SU-DHL-6 (cell line): ENCODE results near the gene MARS1.

ENCODE experiments used
- H2AFZ ChIP-seq: fragments of 200-600 bp; sonication (generic); 2 replicates; pipeline ENCODE4 v1.6.1; 2014; ENCODE audit warnings: low read depth, mild to moderate bottlenecking, moderate library complexity, mixed read lengths, antibody characterized with exemption, low read length; ENCODE audit not compliant: severe bottlenecking
- H3F3A ChIP-seq: fragments of 200-600 bp; shearing (Covaris generic); 2 replicates; pipeline ENCODE4 v1.6.0; 2016; ENCODE audit warnings: antibody characterized with exemption, mild to moderate bottlenecking; ENCODE audit not compliant: insufficient read depth
- H3K27ac ChIP-seq: fragments of 200-600 bp; sonication (generic); 2 replicates; pipeline ENCODE4 v1.5.1; 2016; ENCODE audit warnings: low read depth, mild to moderate bottlenecking, low read length, moderate library complexity, mixed read lengths
- H3K27me3 ChIP-seq: fragments of 200-600 bp; sonication (generic), shearing (Covaris generic); 2 replicates; pipeline ENCODE4 v1.6.0; 2014; ENCODE audit warnings: mild to moderate bottlenecking, low read length
- H3K36me3 ChIP-seq: fragments of 200-600 bp; sonication (generic); 2 replicates; pipeline ENCODE4 v1.6.1; 2014; ENCODE audit warnings: mild to moderate bottlenecking, low read length, mixed read lengths
- H3K4me2 ChIP-seq: fragments of 300-600, 200-600 bp; shearing (Covaris generic), sonication (generic); 2 replicates; pipeline ENCODE4 v1.6.0; 2014; ENCODE audit warnings: low read length, low read depth, mild to moderate bottlenecking; ENCODE audit not compliant: poor library complexity, severe bottlenecking
- H3K4me3 ChIP-seq: fragments of 200-600 bp; sonication (generic); 2 replicates; pipeline ENCODE4 v1.5.1; 2014; ENCODE audit warnings: antibody characterized with exemption, low read length, mild to moderate bottlenecking, mixed read lengths; ENCODE audit not compliant: insufficient read depth, poor library complexity, severe bottlenecking
- H3K79me2 ChIP-seq: fragments of 200-600 bp; sonication (generic); 2 replicates; pipeline ENCODE4 v1.6.1; 2014; ENCODE audit warnings: mild to moderate bottlenecking, low read length, moderate library complexity; ENCODE audit not compliant: insufficient read depth
- H3K9ac ChIP-seq: fragments of 200-600 bp; sonication (generic); 2 replicates; pipeline ENCODE4 v1.7.0; 2014; ENCODE audit warnings: mild to moderate bottlenecking, low read length
- H3K9me2 ChIP-seq: fragments of 200-600 bp; sonication (generic); replicated peaks from 2 replicates; pipeline ENCODE4 v1.6.1; 2014; ENCODE audit warnings: low read length; ENCODE audit not compliant: insufficient read depth
- H3K9me3 ChIP-seq: fragments of 200-600 bp; sonication (generic); 2 replicates; pipeline ENCODE4 v1.6.1; 2014; ENCODE audit warnings: low read length, mixed read lengths; ENCODE audit not compliant: insufficient read depth
- H4K20me1 ChIP-seq: fragments of 200-600 bp; sonication (generic); 2 replicates; pipeline ENCODE4 v1.6.1; 2014; ENCODE audit warnings: low read depth, mild to moderate bottlenecking, antibody characterized with exemption, low read length, moderate library complexity, mixed read lengths
- CTCF ChIP-seq: fragments of 200-600 bp; sonication (generic); IDR thresholded peaks from one replicate; pipeline ENCODE4 v1.5.1; 2017; ENCODE audit warnings: antibody characterized with exemption, mild to moderate bottlenecking, low read length, moderate library complexity; ENCODE audit not compliant: insufficient read depth, poor library complexity, severe bottlenecking
- EZH2phosphoT487 ChIP-seq: fragments of 200-600 bp; sonication (generic), shearing (Covaris generic); conservative IDR thresholded peaks from 2 replicates; pipeline ENCODE4 v1.6.1; 2018; ENCODE audit warnings: mild to moderate bottlenecking, antibody characterized with exemption, low read length, moderate library complexity, mixed read lengths

MARS1 gene

GRCh38 chr12:57487055-57487596, 742 bp upstream of the MARS1 start:
- Histone ChIP-seq H3K27ac (no peak overlapping the region), H3K36me3 (peaks cover 10% of the 10 kb centered on the region), H3K79me2 (peaks cover 30% of the 10 kb centered on the region), H3K4me2 (peak overlapping the region; percentile 50), H3K4me3 (peak overlapping the region; percentile 23), H3F3A (no peaks in the 10 kb centered on the region), H4K20me1 (no peaks in the 10 kb centered on the region), H3K9me2 (no peaks in the 10 kb centered on the region), H3K27me3 (no peaks in the 10 kb centered on the region), H3K9ac (no peak overlapping the region), H2AFZ (peak overlapping the region; percentile 75), H3K9me3 (no peaks in the 10 kb centered on the region)
- TF ChIP-seq CTCF (no peak), EZH2phosphoT487 (no peak)

GRCh38 chr12:57488402-57489156, 711 bp downstream of the MARS1 start:
- H3K4me3 ChIP-seq, result peak overlapping the region; percentile 78

GRCh38 chr12:57489157-57489641, 1.3 kb downstream of the MARS1 start:
- H3K9me2 ChIP-seq, result no peaks in the 10 kb centered on the region
- H3K27me3 ChIP-seq, result no peaks in the 10 kb centered on the region
- no peaks in the 10 kb centered on the region for H3K9me3 ChIP-seq
- peaks cover 16% of the 10 kb centered on the region for H3K36me3 ChIP-seq
- H2AFZ ChIP-seq, result no peak overlapping the region
- peak overlapping the region; percentile 81 for H3K4me2 ChIP-seq
- H4K20me1 ChIP-seq, result no peaks in the 10 kb centered on the region
- TF ChIP-seq EZH2phosphoT487 (no peak), CTCF (no peak)
- peak overlapping the region; percentile 82 for H3K9ac ChIP-seq
- H3K79me2 ChIP-seq, result peaks cover 30% of the 10 kb centered on the region
- H3K27ac ChIP-seq, result no peak overlapping the region
- H3K4me3 ChIP-seq, result peak overlapping the region; percentile 78
- H3F3A ChIP-seq, result 0 out of 2 replicates have a peak, but pooled peaks cover 5% of the 10 kb centered on the region

More at GRCh38 chr12:57488402-57489156, 711 bp downstream of the MARS1 start:
- H3K27ac ChIP-seq, result peak overlapping the region; percentile 51
- H3K4me2 ChIP-seq, result peak overlapping the region; percentile 81
- H3K79me2 ChIP-seq, result peaks cover 30% of the 10 kb centered on the region
- H3K9me3 ChIP-seq, result no peaks in the 10 kb centered on the region
- H3K27me3 ChIP-seq, result no peaks in the 10 kb centered on the region
- H2AFZ ChIP-seq, result no peak overlapping the region
- no peak for TF ChIP-seq EZH2phosphoT487
- no peak for TF ChIP-seq CTCF
- 0 out of 2 replicates have a peak, but pooled peaks cover 5% of the 10 kb centered on the region for H3F3A ChIP-seq
- no peaks in the 10 kb centered on the region for H3K9me2 ChIP-seq
- H3K9ac ChIP-seq, result peak overlapping the region; percentile 82
- H4K20me1 ChIP-seq, result no peaks in the 10 kb centered on the region
- H3K36me3 ChIP-seq, result peaks cover 16% of the 10 kb centered on the region
